Ovary (tissue), 9 donors: ENCODE results near the gene APBB2. TPM values are rescaled to one million over a fixed set of nuclear protein-coding genes. Genes with fewer than 3 reads are reported as not detected.

Source experiments
- DNase-seq, 5 donors: peaks; one replicate each; pipeline ENCODE4 v3.0.0-alpha.2; 2019 to 2020
- H3K27ac ChIP-seq, 2 donors: fragments of 200-600 bp; one replicate each; pipeline versions ENCODE4 v1.5.1 to v1.8.0; 2019 to 2022
- H3K27me3 ChIP-seq: fragments of 200-600 bp; one replicate; pipeline ENCODE4 v1.8.0; 2022
- H3K36me3 ChIP-seq: fragments of 200-600 bp; sonication (generic); one replicate; pipeline ENCODE4 v1.5.1; 2019
- H3K4me1 ChIP-seq: one replicate; pipeline ENCODE4 v1.8.1; 2013; ENCODE audit warnings: mild to moderate bottlenecking, moderate library complexity; ENCODE audit not compliant: insufficient read depth
- H3K4me3 ChIP-seq: fragments of 200-600 bp; sonication (generic); one replicate; pipeline ENCODE4 v1.5.1; 2017
- H3K9me3 ChIP-seq, 2 donors: fragments of 200-600 bp in 1 of 2; sonication (generic) in 1 of 2; one replicate each; pipeline versions ENCODE4 v1.5.1 to v1.8.1; 2013 to 2019; ENCODE audit warnings: mild to moderate bottlenecking in 1 of 2, moderate library complexity in 1 of 2
- CTCF ChIP-seq, 3 donors: fragments of 450-650 bp in 2 of 3; fragments of 200-600 bp in 1 of 3; IDR thresholded peaks; one replicate each; pipeline versions ENCODE4 v1.5.1 to v1.8.0; 2016 to 2022; ENCODE audit warnings: antibody characterized with exemption in 3 of 3, mild to moderate bottlenecking in 1 of 3
- EP300 ChIP-seq: sonication (generic); formaldehyde crosslinking; IDR thresholded peaks from one replicate; pipeline ENCODE4 v1.6.1; 2017; ENCODE audit warnings: antibody characterized with exemption
- POLR2A ChIP-seq: fragments of 450-650 bp; IDR thresholded peaks from one replicate; pipeline ENCODE4 v1.6.1; 2017; ENCODE audit warnings: antibody characterized with exemption, mild to moderate bottlenecking, moderate library complexity
- WGBS, 3 donors: extraction: QIAGEN DNeasy Blood & Tissue Kit in 1 of 3; methylation state at CpG; one replicate each; pipeline versions ENCODE4 v1.1.5 to v1.1.7; 2013 to 2017; 5-methylcytosine and 5-hydroxymethylcytosine counted together
- intact Hi-C, 4 donors: fragments of 100-400 bp; cut with DNase I; formaldehyde crosslinking; loops; one replicate each; pipeline versions ENCODE4 v1.11.0 to v1.15.1; 2022 to 2023
- polyA plus RNA-seq, 2 donors: library from polyadenylated mRNA; stranded (reverse); fragments of 200-250 nt in 1 of 2; fragments of 350-450 nt in 1 of 2; fragmentation: Illumina TruSeq in 1 of 2; extraction: RNeasy Lipid Tissue Mini Kit (QIAGEN cat#74804) in 1 of 2; gene quantifications; one replicate each; pipeline ENCODE4 v1.2.3, GENCODE V29; 2013 to 2014
- total RNA-seq, 7 donors: library from RNA; depleted of rRNA in 2 of 7; stranded (reverse); fragments of >200 nt in 2 of 7; fragmentation: NEBNext Ultra II Directional in 3 of 7; extraction: Animal tissue kit (Norgen Biotek cat#: 25700) in 3 of 7; gene quantifications; one replicate each; pipeline versions ENCODE4 v1.1.0 to v1.2.4, GENCODE V29; 2016 to 2023
- donor health status: DM: no; HTN: no; CAD: no; lungs with moderate emphysema.
- donor health status: DM: no; HTN: no; CAD: no.
- donor health status: Bipolar disorder and iron deficiency.
- donor health status: DM: yes; HTN: yes; CAD: no.
- donor health status: DM: no; HTN: no; CAD: no.
- donor health status: DM: yes; HTN: yes; CAD: no.

The APBB2 gene
- total and polyA plus RNA-seq, 9 donors: 30.9 to 163 (median 80.1) TPM

GRCh38 chr4:40912460-40913184 lies 301.7 kb downstream of the APBB2 start:
- intact Hi-C loops: no loop called here
- TF ChIP-seq CTCF (IDR thresholded peaks at IDR 0.05): no peak
- no peak for TF ChIP-seq POLR2A
- TF ChIP-seq EP300: no peak
- no peaks in the 10 kb centered on the region for H3K4me1 ChIP-seq
- no peak overlapping the region for H3K27ac ChIP-seq
- no peaks in the 10 kb centered on the region for H3K9me3 ChIP-seq
- no peak overlapping the region for H3K4me3 ChIP-seq
- no peaks in the 10 kb centered on the region for H3K36me3 ChIP-seq
- H3K27me3 ChIP-seq: no peaks in the 10 kb centered on the region
- 91 to 95% (median 95%) methylated on average over 15 of the region's 15 CpGs for WGBS, 3 donors
- DNase-seq: no peak

DNA sequence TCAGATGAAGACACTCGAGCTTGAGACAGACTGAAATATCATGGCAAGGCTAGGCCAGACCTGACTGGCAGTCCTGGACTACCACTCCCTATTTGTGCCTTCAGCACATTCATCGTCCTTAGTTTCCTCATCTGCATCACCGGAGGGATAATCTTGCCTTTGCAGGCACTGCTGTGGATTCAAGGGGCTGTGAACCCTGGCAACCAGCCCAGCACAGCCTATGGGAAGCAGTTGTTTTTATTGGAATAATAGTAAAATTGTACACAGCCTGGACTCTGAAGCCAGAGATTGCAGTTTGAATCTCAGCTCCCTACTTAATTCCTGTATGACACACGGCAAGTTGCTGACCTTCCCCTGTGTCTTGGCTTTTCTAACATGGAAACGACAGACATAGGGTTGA lies 303.6 kb downstream of the APBB2 start:
- 68 to 85% (median 85%) methylated on average over 5 of the region's 5 CpGs for WGBS, 3 donors
- intact Hi-C loops: no loop called here
- no peak overlapping the region for H3K27ac ChIP-seq

DNA sequence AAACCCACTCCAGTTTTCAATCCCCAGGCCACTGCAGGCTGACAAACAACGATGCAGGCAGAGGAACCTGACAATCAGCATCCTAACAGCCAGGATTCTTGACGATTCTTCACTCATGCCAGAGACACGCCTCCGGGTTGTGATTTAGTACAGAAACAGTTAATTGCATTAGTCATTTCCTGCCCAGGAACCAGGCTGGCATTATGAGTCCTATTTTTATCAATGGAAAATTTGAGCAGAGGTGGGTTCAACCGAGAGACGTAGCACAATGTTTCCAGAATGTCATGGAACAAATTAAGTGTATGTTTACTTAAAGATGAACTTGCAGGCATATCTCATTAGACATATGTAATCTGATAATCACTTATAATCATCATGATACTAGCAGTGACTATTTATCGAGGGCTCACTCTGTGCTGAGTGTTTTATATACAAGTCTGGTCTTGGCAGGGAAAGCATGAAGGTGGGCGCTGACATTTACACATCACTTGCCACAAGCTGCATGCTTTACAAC lies 304.9 kb downstream of the APBB2 start:
- no peak overlapping the region for H3K4me3 ChIP-seq
- no peak for DNase-seq
- no peak for TF ChIP-seq POLR2A
- TF ChIP-seq CTCF (IDR thresholded peaks at IDR 0.05): no peak
- no peak for TF ChIP-seq EP300
- H3K27ac ChIP-seq: no peak overlapping the region
- 58 to 69% (median 68%) methylated on average over 8 of the region's 8 CpGs for WGBS, 3 donors
- no peaks in the 10 kb centered on the region for H3K36me3 ChIP-seq
- H3K27me3 ChIP-seq: no peaks in the 10 kb centered on the region
- H3K4me1 ChIP-seq: no peaks in the 10 kb centered on the region
- H3K9me3 ChIP-seq: no peaks in the 10 kb centered on the region
- intact Hi-C loops: loop anchor here in 1 of 4 donors (10.0 kb wide), 1 partner anchor 175 kb away; no protein-coding TSS in a partner anchor

More for the DNA sequence above, 303.6 kb downstream of the APBB2 start:
- TF ChIP-seq EP300 (no peak), CTCF (IDR thresholded peaks at IDR 0.05) (no peak), POLR2A (no peak)
- no peaks in the 10 kb centered on the region for H3K36me3 ChIP-seq
- H3K4me1 ChIP-seq: no peaks in the 10 kb centered on the region
- no peaks in the 10 kb centered on the region for H3K9me3 ChIP-seq
- no peak for DNase-seq
- H3K27me3 ChIP-seq: no peaks in the 10 kb centered on the region
- H3K4me3 ChIP-seq: no peak overlapping the region

DNA sequence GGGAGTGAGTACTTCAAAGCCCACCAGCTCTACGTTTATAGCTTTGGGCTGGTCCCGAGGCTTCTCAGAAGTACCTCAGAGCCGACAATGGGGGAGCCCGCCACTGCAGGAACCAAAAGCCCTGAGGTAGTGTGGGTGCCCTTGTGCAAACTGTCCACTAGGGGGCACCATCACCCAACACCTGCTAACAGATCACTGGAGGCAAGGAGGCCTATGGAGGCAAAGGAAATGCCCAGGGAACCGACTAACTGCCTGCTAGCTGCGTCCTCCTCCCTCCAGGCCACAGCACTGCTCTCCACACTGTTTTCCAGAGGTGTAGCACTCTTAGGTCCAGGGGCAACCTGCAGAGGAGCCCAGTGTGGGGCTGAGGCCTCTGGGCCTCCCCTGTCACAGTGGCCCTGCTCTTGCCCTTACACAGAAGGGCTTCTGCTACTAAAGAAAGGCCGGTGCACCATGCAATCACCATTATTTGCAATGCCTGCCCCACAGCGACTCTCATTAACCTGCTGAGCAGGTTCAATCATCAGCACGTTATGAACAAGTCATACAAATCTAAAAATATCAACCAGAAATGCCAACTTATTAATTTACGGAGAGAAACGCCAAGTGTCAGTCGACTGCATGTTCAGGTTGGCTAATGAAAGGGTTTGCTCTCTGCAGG lies 305.5 kb downstream of the APBB2 start:
- TF ChIP-seq POLR2A (no peak), EP300 (no peak), CTCF (IDR thresholded peaks at IDR 0.05) (peak; percentile 41 to 74 (median 44))
- Histone ChIP-seq H3K9me3 (no peaks in the 10 kb centered on the region), H3K27ac (no peak overlapping the region), H3K4me1 (no peaks in the 10 kb centered on the region), H3K27me3 (no peaks in the 10 kb centered on the region), H3K4me3 (no peak overlapping the region), H3K36me3 (no peaks in the 10 kb centered on the region)
- DNase-seq: peak; percentile 43 to 67 (median 63)
- intact Hi-C loops: loop anchor here in 1 of 4 donors (10.0 kb wide), 1 partner anchor 174 kb away; no protein-coding TSS in a partner anchor
- 61 to 65% (median 64%) methylated on average over 12 of the region's 12 CpGs for WGBS, 3 donors
